ENCODE measurements around the gene LMOD2. TPM values are rescaled to one million over a fixed set of nuclear protein-coding genes. Genes with fewer than 3 reads are reported as not detected.

LMOD2 gene
- total RNA-seq, 1 experiment from 2014 or later: not detected

DNA sequence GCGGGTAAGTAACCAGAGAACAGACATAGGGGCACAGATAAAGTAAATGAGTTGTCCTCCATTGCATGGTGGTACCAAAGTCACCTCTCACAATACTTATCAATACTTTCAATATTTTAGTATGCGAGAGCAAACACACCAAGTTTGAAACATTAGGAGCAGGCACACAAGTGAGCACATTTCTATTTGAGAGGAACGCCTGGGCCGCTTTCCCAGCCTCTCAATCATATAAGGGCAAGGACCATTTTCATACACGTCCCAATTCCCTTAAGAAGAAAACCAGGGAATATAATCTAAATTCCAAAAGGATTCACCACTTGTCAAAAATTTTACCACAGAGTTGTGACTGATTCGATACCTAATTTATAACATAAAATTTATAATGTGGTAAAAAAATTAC, 7.5 kb downstream of the LMOD2 start:
- Histone ChIP-seq H2BK120ac (ENCODE audit: low read depth, low read length, poor library complexity, severe bottlenecking) (no peak overlapping the region), H3K23ac (ENCODE audit: insufficient read length, low read depth, low read length) (no peak overlapping the region), H3K79me1 (ENCODE audit: insufficient read depth, low read depth, low read length, poor library complexity, severe bottlenecking) (no peaks in the 10 kb centered on the region), H3K4me1 (ENCODE audit: insufficient read depth, low read length) (no peaks in the 10 kb centered on the region), H2AK5ac (ENCODE audit: insufficient read length, low read length) (no peak overlapping the region), H3K4ac (ENCODE audit: low read depth, low read length) (no peak overlapping the region), H3K9ac (ENCODE audit: extremely low read depth, insufficient read length, low read length) (no peak overlapping the region), H3K14ac (ENCODE audit: insufficient read depth, low read length) (no peak overlapping the region), H3K9me3 (ENCODE audit: control insufficient read depth, low read depth, low read length) (no peaks in the 10 kb centered on the region), H4K5ac (ENCODE audit: insufficient read length, low read depth, low read length) (no peak overlapping the region), H2BK20ac (ENCODE audit: low read depth, low read length, poor library complexity, severe bottlenecking) (no peak overlapping the region), H4K8ac (replicated peaks; ENCODE audit: insufficient read length, low read depth, low read length) (no peak overlapping the region), H3K18ac (ENCODE audit: insufficient read length, low read depth, low read length) (no peak overlapping the region), H2BK12ac (ENCODE audit: insufficient read length, low read depth, low read length) (no peak overlapping the region), H3T11ph (ENCODE audit: low read length) (no peak overlapping the region), H3K27ac (ENCODE audit: insufficient read length, low read depth, low read length) (no peak overlapping the region), H3K4me2 (ENCODE audit: insufficient read depth, insufficient read length, low read length) (no peak overlapping the region), H4K20me1 (ENCODE audit: control insufficient read depth, insufficient read depth, insufficient read length) (no peaks in the 10 kb centered on the region), H3K56ac (ENCODE audit: insufficient read length, low read depth, low read length) (no peak overlapping the region), H3K27me3 (ENCODE audit: insufficient read depth, low read length) (no peaks in the 10 kb centered on the region), H3K79me2 (ENCODE audit: insufficient read depth, low read length) (no peaks in the 10 kb centered on the region), H3K23me2 (ENCODE audit: insufficient read length, low read depth, low read length, poor library complexity, severe bottlenecking) (no peaks in the 10 kb centered on the region), H4K91ac (ENCODE audit: insufficient read length, low read depth, low read length) (no peak overlapping the region), H2BK5ac (ENCODE audit: insufficient read length, low read length) (no peak overlapping the region), H2BK15ac (ENCODE audit: low read depth, low read length) (no peak overlapping the region), H2AFZ (ENCODE audit: low read length) (no peak overlapping the region)
- no peak overlapping the region for H3K4me3 Mint-ChIP-seq
- H3K36me3 Mint-ChIP-seq (ENCODE audit: insufficient read depth in 1 of 3, low read depth in 3 of 3): no peaks in the 10 kb centered on the region; a peak in 1 of 7 replicates
- TF ChIP-seq, protein P1, sequence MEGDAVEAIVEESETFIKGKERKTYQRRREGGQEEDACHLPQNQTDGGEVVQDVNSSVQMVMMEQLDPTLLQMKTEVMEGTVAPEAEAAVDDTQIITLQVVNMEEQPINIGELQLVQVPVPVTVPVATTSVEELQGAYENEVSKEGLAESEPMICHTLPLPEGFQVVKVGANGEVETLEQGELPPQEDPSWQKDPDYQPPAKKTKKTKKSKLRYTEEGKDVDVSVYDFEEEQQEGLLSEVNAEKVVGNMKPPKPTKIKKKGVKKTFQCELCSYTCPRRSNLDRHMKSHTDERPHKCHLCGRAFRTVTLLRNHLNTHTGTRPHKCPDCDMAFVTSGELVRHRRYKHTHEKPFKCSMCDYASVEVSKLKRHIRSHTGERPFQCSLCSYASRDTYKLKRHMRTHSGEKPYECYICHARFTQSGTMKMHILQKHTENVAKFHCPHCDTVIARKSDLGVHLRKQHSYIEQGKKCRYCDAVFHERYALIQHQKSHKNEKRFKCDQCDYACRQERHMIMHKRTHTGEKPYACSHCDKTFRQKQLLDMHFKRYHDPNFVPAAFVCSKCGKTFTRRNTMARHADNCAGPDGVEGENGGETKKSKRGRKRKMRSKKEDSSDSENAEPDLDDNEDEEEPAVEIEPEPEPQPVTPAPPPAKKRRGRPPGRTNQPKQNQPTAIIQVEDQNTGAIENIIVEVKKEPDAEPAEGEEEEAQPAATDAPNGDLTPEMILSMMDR (conservative IDR thresholded peaks at IDR 0.05): no peak
- no peaks in the 10 kb centered on the region for H3K27me3 Mint-ChIP-seq (ENCODE audit: low read depth)
- no peak overlapping the region for H3K27ac Mint-ChIP-seq
- DNase-seq: no peak
- H3K9me3 Mint-ChIP-seq: no peaks in the 10 kb centered on the region
- no CpG with 5 or more reads among the region's 6 CpGs for WGBS (ENCODE audit: extremely low coverage, insufficient read length, low lambda C conversion rate)
- H3K4me1 Mint-ChIP-seq: peaks cover 10 to 20% of the 10 kb centered on the region in 2 experiments

Measured in H9 (cell line).